Loucy (cell line): ENCODE measurements around the gene KCNJ3.

Source experiments
- CTCF ChIP-seq: fragments of 200-600 bp; sonication (generic); conservative IDR thresholded peaks from 2 replicates; pipeline ENCODE4 v1.5.1; 2014; ENCODE audit warnings: mild to moderate bottlenecking, antibody characterized with exemption, low read length
- EZH2phosphoT487 ChIP-seq: fragments of 200-600 bp; IDR thresholded peaks from 2 replicates; pipeline ENCODE4 v1.6.1; 2018; ENCODE audit warnings: antibody characterized with exemption, mild to moderate bottlenecking, moderate library complexity, borderline replicate concordance

DNA sequence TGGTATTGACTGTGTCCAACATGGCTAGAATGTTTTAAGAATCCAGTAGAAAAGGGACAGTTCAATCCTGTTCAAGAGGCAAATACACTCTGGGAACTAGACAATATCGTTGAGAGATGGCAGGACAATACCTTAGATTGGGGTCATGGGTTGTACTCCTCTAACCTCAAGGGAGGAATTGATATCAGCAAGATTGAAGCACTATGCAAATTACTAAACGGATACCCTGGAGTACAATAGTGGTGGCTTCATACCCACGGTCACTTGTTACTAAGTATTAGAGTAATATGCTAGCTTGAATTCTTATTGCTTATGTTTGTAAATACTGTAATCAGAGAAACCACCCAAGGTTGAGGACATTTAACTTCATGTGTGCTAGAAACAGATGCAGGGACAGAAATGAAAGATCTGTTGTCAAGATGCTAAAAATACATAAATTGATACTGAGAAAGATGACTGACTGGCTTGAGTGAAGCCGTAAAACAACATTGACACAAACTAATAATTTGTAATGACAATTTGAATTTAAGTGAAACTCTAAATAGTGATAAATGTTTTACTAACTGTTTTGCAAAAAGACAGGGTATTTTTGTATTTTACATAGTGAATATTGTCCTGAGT is 73.3 kb downstream of the KCNJ3 start:
- no peak for TF ChIP-seq CTCF
- TF ChIP-seq EZH2phosphoT487 = no peak
